COLO668 (cell line): ENCODE results near the gene ZNF580.

Source experiments
- DNase-seq: peaks from one replicate; lab custom pipeline; 2025; ENCODE audit not compliant: unreplicated experiment; lab: John Stamatoyannopoulos, UW

The ZNF580 gene

GRCh38 chr19:55605637-55606470 is 34.9 kb upstream of the ZNF580 start, which contains the start of gene ZNF865:
ZNF865 (plus strand) TSS chr19:55605647; CDS start chr19:55613619, 7,972 bp downstream.
- DNase-seq: peak; percentile 75

- no peak for DNase-seq
Measured at GRCh38 chr19:55606471-55606787, 34.4 kb upstream of the ZNF580 start.

- no peak for DNase-seq
Measured at GRCh38 chr19:55606817-55607216, 34.0 kb upstream of the ZNF580 start.

GRCh38 chr19:55609326-55609725 is 31.5 kb upstream of the ZNF580 start:
- no peak for DNase-seq

- DNase-seq: no peak
Measured at GRCh38 chr19:55611300-55611982, 29.4 kb upstream of the ZNF580 start.

- no peak for DNase-seq
Measured at GRCh38 chr19:55611983-55612645, 28.7 kb upstream of the ZNF580 start.

GRCh38 chr19:55613396-55613795 is 27.4 kb upstream of the ZNF580 start:
- no peak for DNase-seq

GRCh38 chr19:55613930-55614710 is 26.7 kb upstream of the ZNF580 start:
- no peak for DNase-seq

- no peak for DNase-seq
Measured at GRCh38 chr19:55614711-55615542, 25.9 kb upstream of the ZNF580 start.

GRCh38 chr19:55615543-55616394 is 25.0 kb upstream of the ZNF580 start:
- no peak for DNase-seq

GRCh38 chr19:55616395-55616875 is 24.4 kb upstream of the ZNF580 start:
- DNase-seq: no peak

GRCh38 chr19:55617426-55617825 is 23.4 kb upstream of the ZNF580 start:
- no peak for DNase-seq

GRCh38 chr19:55618426-55618825 is 22.4 kb upstream of the ZNF580 start:
- DNase-seq: no peak

- no peak for DNase-seq
Measured at GRCh38 chr19:55619286-55619685, 21.5 kb upstream of the ZNF580 start.

GRCh38 chr19:55620410-55621204 is 20.2 kb upstream of the ZNF580 start:
- DNase-seq: no peak

GRCh38 chr19:55621205-55621672 is 19.6 kb upstream of the ZNF580 start:
- DNase-seq: no peak

GRCh38 chr19:55621673-55622231 is 19.1 kb upstream of the ZNF580 start:
- DNase-seq: no peak
